Right lobe of liver (tissue), 6 donors: Measurements from ENCODE around the gene SLC25A15. TPM values are rescaled to one million over a fixed set of nuclear protein-coding genes. Genes with fewer than 3 reads are reported as not detected.
A peak's percentile ranks its signal among the peaks of the same experiment; 100 is the strongest.

ENCODE experiments used
- ATAC-seq, 4 donors: fragments of 200-7000 bp; cut with Tn5 transposase; one replicate each; pipeline ENCODE4 v1.9.1; 2020; ENCODE audit warnings: mild to moderate bottlenecking in 4 of 4, moderate library complexity in 4 of 4
- DNase-seq, 3 donors: peaks; one replicate each; pipeline ENCODE4 v3.0.0-alpha.2; 2020
- H3K27ac ChIP-seq, 3 donors: fragments of 200-600 bp; one replicate each; pipeline ENCODE4 v1.8.0; 2022
- H3K27me3 ChIP-seq, 2 donors: fragments of 200-600 bp; one replicate each; pipeline ENCODE4 v1.8.0; 2022
- H3K36me3 ChIP-seq, 4 donors: fragments of 200-600 bp; sonication (generic) in 1 of 4; one replicate each; pipeline versions ENCODE4 v1.5.1 to v1.8.0; 2017 to 2022; ENCODE audit warnings: control low read depth in 1 of 4
- H3K4me1 ChIP-seq, 4 donors: fragments of 200-600 bp; sonication (generic) in 1 of 4; one replicate each; pipeline versions ENCODE4 v1.5.1 to v1.8.0; 2017 to 2022; ENCODE audit warnings: control low read depth in 1 of 4
- H3K4me3 ChIP-seq, 3 donors: fragments of 200-600 bp; one replicate each; pipeline ENCODE4 v1.8.0; 2022
- H3K9me3 ChIP-seq, 4 donors: fragments of 200-600 bp; sonication (generic) in 1 of 4; one replicate each; pipeline versions ENCODE4 v1.5.1 to v1.8.0; 2017 to 2022; ENCODE audit warnings: control low read depth in 1 of 4
- CTCF ChIP-seq, 4 donors: fragments of 200-600 bp in 3 of 4; fragments of 450-650 bp in 1 of 4; IDR thresholded peaks; one replicate each; pipeline versions ENCODE4 v1.5.1 to v1.8.0; 2016 to 2022; ENCODE audit warnings: antibody characterized with exemption in 4 of 4, mild to moderate bottlenecking in 2 of 4
- POLR2A ChIP-seq: fragments of 450-650 bp; IDR thresholded peaks from one replicate; pipeline ENCODE4 v1.6.1; 2017; ENCODE audit warnings: antibody characterized with exemption, mild to moderate bottlenecking
- WGBS: methylation state at CpG from one replicate; pipeline ENCODE4 v1.1.6; 2018; ENCODE audit warnings: low coverage, low lambda C conversion rate; ENCODE audit not compliant: insufficient coverage; ENCODE audit errors: missing lambda C conversion rate; 5-methylcytosine and 5-hydroxymethylcytosine counted together
- intact Hi-C, 2 donors: fragments of 100-400 bp; cut with DNase I; formaldehyde crosslinking; loops; one replicate each; pipeline versions ENCODE4 v1.11.2 to v1.14.1; 2022
- total RNA-seq, 6 experiments: library from RNA; depleted of rRNA in 2 of 6; stranded (reverse); fragments of >200 nt in 2 of 6; fragmentation: NEBNext Ultra II Directional in 3 of 6; extraction: Animal tissue kit (Norgen Biotek cat#: 25700) in 3 of 6; gene quantifications; one replicate each; pipeline versions ENCODE4 v1.1.0 to v1.2.4, GENCODE V29; 2016 to 2023
- donor health status: DM: no; HTN: yes; CAD: no.
- donor health status: DM: no; HTN: no; CAD: no.
- donor health status: DM: no; HTN: no; CAD: no.
- donor health status: DM: no; HTN: yes; CAD: no.
- donor health status: DM: no; HTN: yes; CAD: no.

SLC25A15 gene
- total RNA-seq, 6 experiments from 2014 or later: 28.0 to 168 (median 79.9) TPM

GRCh38 chr13:40774672-40775071, 14.7 kb upstream of the SLC25A15 start:
- Histone ChIP-seq H3K9me3 (no peaks in the 10 kb centered on the region), H3K27me3 (no peaks in the 10 kb centered on the region), H3K4me1 (peaks cover 0 to 38% (median 6%) of the 10 kb centered on the region in 4 donors), H3K27ac (peak overlapping the region in 1 of 3 donors; percentile 99), H3K4me3 (no peak overlapping the region), H3K36me3 (no peaks in the 10 kb centered on the region)
- WGBS: 60% methylated on average over 6 of the region's 6 CpGs
- DNase-seq: no peak
- intact Hi-C loops: no loop called here
- no peak for TF ChIP-seq CTCF (IDR thresholded peaks at IDR 0.05)
- no peak for TF ChIP-seq POLR2A
- ATAC-seq: no peak

- H3K9me3 ChIP-seq: no peaks in the 10 kb centered on the region
- no peaks in the 10 kb centered on the region for H3K36me3 ChIP-seq
- DNase-seq: no peak
- no peak overlapping the region for H3K4me3 ChIP-seq
- TF ChIP-seq CTCF (IDR thresholded peaks at IDR 0.05) (no peak), POLR2A (no peak)
- no peaks in the 10 kb centered on the region for H3K27me3 ChIP-seq
- intact Hi-C loops: no loop called here
- WGBS: 81% methylated on average over 3 of the region's 7 CpGs
- H3K4me1 ChIP-seq: peaks cover 0 to 33% (median 2%) of the 10 kb centered on the region in 4 donors
- H3K27ac ChIP-seq: peak overlapping the region in 1 of 3 donors; percentile 43
- no peak for ATAC-seq
These were observed 13.2 kb upstream of the SLC25A15 start for GRCh38 chr13:40776232-40776631.

- Histone ChIP-seq H3K27ac (peak overlapping the region in 2 of 3 donors; percentile 43 to 52), H3K4me3 (no peak overlapping the region), H3K9me3 (no peaks in the 10 kb centered on the region), H3K36me3 (no peaks in the 10 kb centered on the region), H3K27me3 (no peaks in the 10 kb centered on the region), H3K4me1 (peaks cover 0 to 33% (median 2%) of the 10 kb centered on the region in 4 donors)
- 53% methylated on average over 7 of the region's 7 CpGs for WGBS
- DNase-seq (no peak), ATAC-seq (no peak)
- TF ChIP-seq CTCF (IDR thresholded peaks at IDR 0.05) (no peak), POLR2A (no peak)
- intact Hi-C loops: no loop called here
These were observed 12.7 kb upstream of the SLC25A15 start for GRCh38 chr13:40776681-40777165.

GRCh38 chr13:40777166-40777808, 12.1 kb upstream of the SLC25A15 start:
- DNase-seq (no peak), ATAC-seq (peak; percentile 66 to 81 (median 74))
- intact Hi-C loops: no loop called here
- H3K27ac ChIP-seq: peak overlapping the region in 2 of 3 donors; percentile 43 to 52
- no peaks in the 10 kb centered on the region for H3K36me3 ChIP-seq
- WGBS: 5% methylated on average over 7 of the region's 7 CpGs
- no peaks in the 10 kb centered on the region for H3K27me3 ChIP-seq
- H3K4me3 ChIP-seq: peak overlapping the region in 2 of 3 donors; percentile 26 to 31
- peaks cover 0 to 28% (median 0%) of the 10 kb centered on the region in 4 donors for H3K4me1 ChIP-seq
- peak; percentile 61 to 77 (median 68) for TF ChIP-seq CTCF (IDR thresholded peaks at IDR 0.05)
- no peak for TF ChIP-seq POLR2A
- H3K9me3 ChIP-seq: no peaks in the 10 kb centered on the region
